Loucy (cell line): ENCODE data around the gene KRT16.

Experiments used
- CTCF ChIP-seq: fragments of 200-600 bp; sonication (generic); conservative IDR thresholded peaks from 2 replicates; pipeline ENCODE4 v1.5.1; 2014; ENCODE audit warnings: mild to moderate bottlenecking, antibody characterized with exemption, low read length
- EZH2phosphoT487 ChIP-seq: fragments of 200-600 bp; IDR thresholded peaks from 2 replicates; pipeline ENCODE4 v1.6.1; 2018; ENCODE audit warnings: antibody characterized with exemption, mild to moderate bottlenecking, moderate library complexity, borderline replicate concordance

- TF ChIP-seq CTCF (no peak), EZH2phosphoT487 (no peak)
Observed at GRCh38 chr17:41583137-41584127, 29.1 kb downstream of the KRT16 start.
